HG02885 (cell line): ENCODE results near the gene ERBB4.

ENCODE experiments used
- ATAC-seq: cut with Tn5 transposase; IDR thresholded peaks from one replicate; pipeline ENCODE4 v1.9.1; 2021; ENCODE audit warnings: mild to moderate bottlenecking; ENCODE audit not compliant: unreplicated experiment, poor library complexity

ERBB4 gene

GRCh38 chr2:212538305-212539071 is at the start of gene ERBB4:
Gene ERBB4 (minus strand): TSS chr2:212538802. CDS start chr2:212538530, 272 bp downstream.
- peak; percentile 25 for ATAC-seq

GRCh38 chr2:212580117-212580516 is 41.5 kb upstream of the ERBB4 start:
- ATAC-seq = no peak

GRCh38 chr2:212556296-212556695 is 17.7 kb upstream of the ERBB4 start:
- no peak for ATAC-seq

- ATAC-seq = no peak
These were observed 15.6 kb upstream of the ERBB4 start for GRCh38 chr2:212554233-212554632.

GRCh38 chr2:212549941-212550340 is 11.3 kb upstream of the ERBB4 start:
- ATAC-seq = no peak

- ATAC-seq = no peak
These were observed 10.9 kb upstream of the ERBB4 start for GRCh38 chr2:212549463-212549862.

GRCh38 chr2:212548455-212548819 is 9.8 kb upstream of the ERBB4 start:
- ATAC-seq = no peak

- no peak for ATAC-seq
These were observed 9.3 kb upstream of the ERBB4 start for GRCh38 chr2:212547716-212548454.

GRCh38 chr2:212546669-212547068 is 8.1 kb upstream of the ERBB4 start:
- ATAC-seq = no peak

- peak; percentile 56 for ATAC-seq
These were observed 1.7 kb upstream of the ERBB4 start for GRCh38 chr2:212540341-212540740.

GRCh38 chr2:212539072-212539880 is 674 bp upstream of the ERBB4 start:
- no peak for ATAC-seq

- ATAC-seq = no peak
These were observed 787 bp downstream of the ERBB4 start for GRCh38 chr2:212537726-212538304.

GRCh38 chr2:212536817-212537725 is 1.5 kb downstream of the ERBB4 start:
- no peak for ATAC-seq

- ATAC-seq = no peak
These were observed 2.4 kb downstream of the ERBB4 start for GRCh38 chr2:212535996-212536816.

- ATAC-seq = no peak
These were observed 4.3 kb downstream of the ERBB4 start for GRCh38 chr2:212534336-212534735.

GRCh38 chr2:212532585-212532984 is 6.0 kb downstream of the ERBB4 start:
- ATAC-seq = no peak

GRCh38 chr2:212532087-212532486 is 6.5 kb downstream of the ERBB4 start:
- ATAC-seq = no peak

- no peak for ATAC-seq
These were observed 7.1 kb downstream of the ERBB4 start for GRCh38 chr2:212531499-212531898.

GRCh38 chr2:212530991-212531390 is 7.6 kb downstream of the ERBB4 start:
- ATAC-seq = no peak
